DMS53 treated with DMSO at 0.1 percent for 48 hours (cell line): ENCODE data around the gene FAM117B.
"Not testable (repeated sequence)": the region's sequence is repeated elsewhere in the genome, so short reads cannot be mapped to it uniquely, and the experiment has no call there.

Experiments
- DNase-seq: peaks from one replicate; lab custom pipeline; 2025; ENCODE audit not compliant: unreplicated experiment; lab: John Stamatoyannopoulos, UW

FAM117B gene

GRCh38 chr2:202700075-202700901 lies 65.5 kb downstream of the FAM117B start:
- DNase-seq, result no peak

- no peak for DNase-seq
These were observed 68.3 kb downstream of the FAM117B start for GRCh38 chr2:202703091-202703490.

- DNase-seq, result no peak
These were observed 69.5 kb downstream of the FAM117B start for GRCh38 chr2:202704248-202704647.

GRCh38 chr2:202705446-202706020 lies 70.8 kb downstream of the FAM117B start:
- DNase-seq, result no peak

- not testable (repeated sequence) for DNase-seq
These were observed 80.5 kb downstream of the FAM117B start for GRCh38 chr2:202714971-202715935.

GRCh38 chr2:202716114-202716718 lies 81.4 kb downstream of the FAM117B start:
- no peak for DNase-seq

- no peak for DNase-seq
These were observed 82.3 kb downstream of the FAM117B start for GRCh38 chr2:202716953-202717597.

- DNase-seq, result no peak
These were observed 83.0 kb downstream of the FAM117B start for GRCh38 chr2:202717598-202718310.

GRCh38 chr2:202718614-202719013 lies 83.8 kb downstream of the FAM117B start:
- no peak for DNase-seq

GRCh38 chr2:202720226-202720625 lies 85.5 kb downstream of the FAM117B start:
- no peak for DNase-seq

GRCh38 chr2:202721621-202722020 lies 86.9 kb downstream of the FAM117B start:
- no peak for DNase-seq

- DNase-seq, result no peak
These were observed 89.0 kb downstream of the FAM117B start for GRCh38 chr2:202723746-202724145.

- no peak for DNase-seq
These were observed 91.3 kb downstream of the FAM117B start for GRCh38 chr2:202726070-202726469.

GRCh38 chr2:202736826-202737225 lies 102.1 kb downstream of the FAM117B start:
- no peak for DNase-seq

GRCh38 chr2:202743613-202744012 lies 108.8 kb downstream of the FAM117B start:
- no peak for DNase-seq

- DNase-seq, result no peak
These were observed 114.7 kb downstream of the FAM117B start for GRCh38 chr2:202749477-202749876.

GRCh38 chr2:202750763-202751427 lies 116.1 kb downstream of the FAM117B start:
- DNase-seq, result no peak

- no peak for DNase-seq
These were observed 117.3 kb downstream of the FAM117B start for GRCh38 chr2:202752071-202752470.

- DNase-seq, result no peak
These were observed 120.2 kb downstream of the FAM117B start for GRCh38 chr2:202754936-202755335.
